ENCODE data around the gene ASB2. TPM values are rescaled to one million over a fixed set of nuclear protein-coding genes. Genes with fewer than 3 reads are reported as not detected.
A peak's percentile ranks its signal among the peaks of the same experiment; 100 is the strongest.

Gene ASB2
- total and polyA plus RNA-seq, 2 of the 13 experiments (the other 11 are each of a cell fraction or from before 2014, with no cell fraction given) = 0.82 to 4.1 TPM

GRCh38 chr14:93997082-93997481, 20.7 kb upstream of the ASB2 start, which contains the start of gene CCDC197:
Gene CCDC197 (plus strand): TSS chr14:93997301. CDS start chr14:93998132, 831 bp downstream.
- Histone ChIP-seq H3K36me3 (replicated peaks in 1 of 2; ENCODE audit: control insufficient read depth in 1 of 2, insufficient read depth in 2 of 2, low read length in 2 of 2) (no peaks in the 10 kb centered on the region), H3K79me2 (ENCODE audit: insufficient read depth, low read length) (no peaks in the 10 kb centered on the region), H3K27ac (ENCODE audit: extremely low read length, insufficient read depth, low read length) (no peak within 1 kb of the TSS), H3K4me1 (ENCODE audit: insufficient read depth, low read length) (peaks cover 48% of the 10 kb centered on the region), H3K9me3 (ENCODE audit: low read length) (no peaks in the 10 kb centered on the region), H3K4me3 (replicated peaks in 1 of 3; ENCODE audit: insufficient read depth in 1 of 3, low read depth in 2 of 3, low read length in 3 of 3) (no peak within 1 kb of the TSS), H3K27me3 (ENCODE audit: control insufficient read depth in 1 of 2, insufficient read depth in 2 of 2, low read length in 2 of 2) (peaks cover 3 to 58% of the 10 kb centered on the region in 2 experiments; a peak in 4 of 5 replicates), H2AFZ (ENCODE audit: low read length) (no peak within 1 kb of the TSS), H3K4me2 (ENCODE audit: low read depth, low read length) (no peak within 1 kb of the TSS; the same call in 1 of the 2 replicates), H4K20me1 (ENCODE audit: insufficient read depth, low read length) (no peaks in the 10 kb centered on the region), H3K9ac (ENCODE audit: insufficient read depth, low read depth, low read length) (no peak within 1 kb of the TSS)
- no TSS peak for BruUV-seq (replicated peaks)
- DNase-seq (ENCODE audit: low spot score) = no peak
- in situ Hi-C loops (cut with HindIII; ENCODE audit: extremely low pct_ligation_motif_present, low pct_unique_long_range_greater_than_20kb) = no loop called here
- no peak for FAIRE-seq
- ATAC-seq = no peak
- TF ChIP-seq HNF4G (IDR thresholded peaks at IDR 0.05; ENCODE audit: borderline replicate concordance, low read depth, low read length) (no peak), HNF4G (CRISPR knock-in tag; IDR thresholded peaks at IDR 0.05; ENCODE audit: borderline replicate concordance, low read depth) (no peak), ZZZ3 (CRISPR knock-in tag; IDR thresholded peaks at IDR 0.05; ENCODE audit: borderline replicate concordance) (no peak), ZNF460 (CRISPR knock-in tag; IDR thresholded peaks at IDR 0.05; ENCODE audit: borderline replicate concordance) (no peak), CREB1 (IDR thresholded peaks at IDR 0.05) (0 out of 2 replicates have a peak, but pooled peaks have one; percentile 25), CREB1 (CRISPR knock-in tag; IDR thresholded peaks at IDR 0.05) (no peak), ZBTB21 (CRISPR knock-in tag; IDR thresholded peaks at IDR 0.05) (peak; percentile 65; the same call in 1 of the 2 replicates), GTF2F1 (IDR thresholded peaks at IDR 0.05; ENCODE audit: low read length) (no peak), FUBP1 (CRISPR knock-in tag; IDR thresholded peaks at IDR 0.05; ENCODE audit: borderline replicate concordance) (no peak), POLR2AphosphoS2 (IDR thresholded peaks at IDR 0.05; ENCODE audit: low read depth, low read length) (no peak), U2AF1 (optimal IDR thresholded peaks at IDR 0.05; ENCODE audit: low read depth, low read length) (no peak), ZSCAN25 (CRISPR knock-in tag; IDR thresholded peaks at IDR 0.05) (no peak), ZSCAN30 (CRISPR knock-in tag; IDR thresholded peaks at IDR 0.05) (no peak), ZBED4 (CRISPR knock-in tag; IDR thresholded peaks at IDR 0.05; ENCODE audit: borderline replicate concordance) (no peak), FOSL2 (CRISPR knock-in tag; IDR thresholded peaks at IDR 0.05) (peak; percentile 40; the same call in 1 of the 2 replicates), ELF1 (CRISPR knock-in tag; IDR thresholded peaks at IDR 0.05) (no peak)
- WGBS (ENCODE audit: low lambda C conversion rate) = 0% methylated on average over 1 of the region's 1 CpG
- ChIA-PET CTCF (ENCODE audit: low intra/inter-chr PET ratio, low total read pairs) (no interaction called here), POLR2A (interaction anchor here (1.3 to 2.0 kb wide), 5 partner anchors 12 to 295 kb away, joined by 3 to 11 read pairs (median 4); partner anchors contain the start of gene SERPINA10)
- intact Hi-C loops (cut with micrococcal nuclease; ENCODE audit: unreplicated experiment) = no loop called here
